HG03064 (cell line): ENCODE results near the gene ENG.

ENCODE experiments used
- ATAC-seq: cut with Tn5 transposase; IDR thresholded peaks from one replicate; pipeline ENCODE4 v1.9.1; 2021; ENCODE audit warnings: low read depth; ENCODE audit not compliant: unreplicated experiment

Gene ENG

DNA sequence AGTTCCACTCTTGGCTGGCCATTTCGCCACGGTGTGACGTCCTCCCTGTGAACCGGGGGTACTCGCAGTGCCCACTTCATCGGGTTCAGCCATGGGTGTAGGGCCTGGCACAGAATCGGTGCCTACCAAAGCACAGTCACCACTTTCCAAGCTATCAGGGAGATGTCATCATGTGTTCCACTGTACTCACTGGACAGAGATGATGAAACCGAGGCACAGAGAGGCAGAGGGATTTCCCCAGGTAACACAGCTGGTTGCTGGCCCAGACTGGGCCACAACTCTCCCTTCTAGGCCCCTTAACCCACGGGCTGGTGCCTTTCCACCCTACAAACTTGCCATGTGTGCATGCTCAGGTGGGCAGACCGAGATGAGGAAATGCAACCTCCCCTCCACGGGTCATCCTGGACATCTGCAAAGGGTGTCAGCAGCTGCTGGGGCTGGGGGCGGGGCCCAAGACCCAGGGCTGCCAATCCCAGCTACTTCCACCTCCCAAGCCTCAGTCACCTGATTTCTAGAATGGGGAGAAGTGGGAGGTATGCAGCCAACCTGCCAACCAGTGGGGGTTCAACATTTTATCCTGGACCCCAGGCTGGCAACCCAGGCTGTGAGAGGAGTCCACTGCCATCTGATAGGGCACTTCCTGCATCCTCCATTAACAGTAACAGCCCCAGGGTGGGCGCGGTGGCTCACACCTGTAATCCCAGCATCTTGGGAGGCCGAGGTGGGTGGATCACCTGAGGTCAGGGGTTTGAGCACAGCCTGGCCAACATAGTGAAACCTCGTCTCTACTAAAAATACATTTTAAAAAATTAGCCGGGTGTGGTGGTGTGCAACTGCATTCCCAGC lies 75.1 kb downstream of the ENG start:
- ATAC-seq = peak; percentile 35

DNA sequence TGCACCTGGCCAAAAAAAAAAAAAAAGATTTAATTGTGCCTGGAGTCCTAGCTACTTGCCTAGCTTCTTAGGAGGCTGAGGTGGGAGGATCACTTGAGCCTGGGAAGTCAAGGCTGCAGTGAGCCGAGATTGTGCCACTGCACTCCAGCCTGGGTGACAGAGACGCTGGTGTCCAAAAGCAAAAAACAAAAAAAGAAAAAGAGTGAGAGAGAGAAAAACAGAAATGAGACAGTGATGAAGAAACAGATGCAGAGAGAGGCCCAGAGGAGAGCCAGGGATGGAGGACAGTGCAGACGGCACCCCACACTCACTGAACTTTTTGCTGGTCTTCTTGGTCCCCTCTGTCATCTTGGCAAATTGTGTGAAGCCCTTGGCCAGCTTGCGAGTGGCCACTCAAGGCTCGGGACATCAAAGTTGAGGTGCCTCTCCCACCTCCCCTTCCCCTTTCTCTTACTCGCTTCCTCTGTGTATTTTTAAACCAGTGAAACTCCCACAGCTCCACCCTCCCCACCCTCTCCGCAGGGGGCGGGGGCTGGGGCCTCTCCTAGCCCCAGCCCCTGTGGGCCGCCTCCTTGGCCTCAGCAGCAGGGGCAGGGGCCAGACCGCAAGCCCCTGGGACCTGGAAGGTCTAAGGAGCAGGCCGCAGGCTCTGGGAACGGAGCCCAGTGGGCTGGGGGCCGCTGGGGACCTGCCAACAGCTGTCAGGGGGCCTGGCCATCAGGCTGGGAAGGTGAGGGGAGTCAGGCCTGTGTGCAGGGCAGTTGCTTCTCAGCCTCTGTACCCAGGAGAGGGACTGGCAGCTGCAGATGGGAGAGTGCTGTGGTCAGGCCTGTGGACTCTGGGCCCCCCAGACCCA lies 76.0 kb downstream of the ENG start, which contains the start of gene SH2D3C:
SH2D3C (minus strand) TSS at position 387 of the 856 bp plus-strand sequence; CDS start at position 348, 39 bp downstream.
- peak; percentile 26 for ATAC-seq

DNA sequence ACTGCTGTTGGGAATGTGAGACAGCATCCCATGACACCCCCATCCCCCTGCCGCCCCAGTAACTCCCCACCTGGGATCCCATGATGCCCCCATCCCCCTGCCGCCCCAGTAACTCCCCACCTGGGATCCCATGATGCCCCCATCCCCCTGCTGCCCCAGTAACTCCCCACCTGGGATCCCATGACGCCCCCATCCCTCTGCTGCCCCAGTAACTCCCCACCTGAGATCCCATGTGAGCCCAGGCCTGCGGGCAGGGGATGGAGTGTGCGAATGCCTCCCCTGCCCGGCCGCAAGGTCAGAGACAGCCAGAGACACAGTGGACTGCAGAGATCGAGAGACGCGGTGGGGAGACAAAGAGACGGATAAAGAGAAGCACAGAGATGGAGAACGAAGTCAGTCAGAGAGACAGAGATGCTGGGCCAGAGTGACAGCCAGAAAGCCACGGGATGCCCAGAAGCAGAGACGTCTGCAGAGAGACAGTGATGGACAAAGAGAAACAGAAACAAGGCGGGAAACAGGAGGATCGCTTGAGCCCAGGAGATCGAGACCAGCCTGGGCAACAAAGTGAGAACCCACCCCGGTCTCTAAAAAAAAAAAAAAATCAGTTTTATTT lies 77.0 kb downstream of the ENG start:
- ATAC-seq = no peak

DNA sequence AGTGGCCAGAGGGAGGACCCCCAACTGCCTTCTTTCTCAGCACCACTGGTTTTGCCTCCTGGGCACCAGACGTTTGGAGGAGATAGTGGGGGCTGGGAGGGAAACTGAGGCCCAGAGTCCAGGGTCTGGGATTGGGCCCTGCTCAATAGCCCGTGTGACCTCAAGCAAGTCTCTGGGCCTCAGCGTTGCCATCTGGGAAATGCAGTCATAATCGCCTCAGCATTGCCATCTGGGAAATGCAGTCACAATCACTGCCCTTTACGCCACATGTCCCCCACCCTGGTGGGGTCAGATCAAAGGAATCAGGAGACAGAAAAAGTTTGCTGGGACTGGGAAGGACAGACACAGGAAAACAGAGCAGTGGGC lies 77.6 kb downstream of the ENG start:
- no peak for ATAC-seq

DNA sequence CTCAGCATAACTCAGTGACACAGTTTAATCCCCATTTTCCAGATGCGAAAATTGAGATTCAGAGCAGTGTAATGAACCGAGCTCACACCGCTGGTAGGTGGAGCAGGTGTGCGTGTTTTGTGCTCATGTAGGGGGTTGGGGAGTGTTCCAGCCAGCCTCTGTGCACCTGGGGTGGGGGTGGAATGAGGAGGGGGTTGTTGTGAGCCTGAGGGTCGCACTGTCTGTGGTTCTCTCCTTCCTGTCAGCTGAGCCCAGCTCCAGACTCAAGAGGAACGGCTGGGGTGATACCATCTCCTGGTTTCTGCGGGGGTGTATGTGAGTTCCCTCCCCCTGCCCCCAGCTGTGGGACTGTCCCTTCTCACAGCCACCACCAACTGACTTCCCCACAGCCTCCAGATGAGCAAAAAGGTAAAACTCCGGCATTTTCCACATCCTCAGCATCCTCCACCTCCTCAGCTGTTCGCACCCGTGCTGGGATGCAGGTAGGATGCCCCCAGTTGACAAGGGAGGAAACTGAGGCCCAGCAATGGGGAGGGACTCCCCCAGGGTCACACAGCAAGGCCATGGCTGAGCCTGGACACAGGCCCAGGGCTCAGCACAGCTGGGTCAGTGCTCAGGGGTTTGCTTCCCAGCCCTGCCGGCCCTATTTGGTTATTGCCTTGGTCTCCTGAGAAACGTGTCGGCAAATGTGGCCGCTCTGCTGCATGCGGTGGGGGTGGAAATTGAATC lies 78.1 kb downstream of the ENG start:
- no peak for ATAC-seq

DNA sequence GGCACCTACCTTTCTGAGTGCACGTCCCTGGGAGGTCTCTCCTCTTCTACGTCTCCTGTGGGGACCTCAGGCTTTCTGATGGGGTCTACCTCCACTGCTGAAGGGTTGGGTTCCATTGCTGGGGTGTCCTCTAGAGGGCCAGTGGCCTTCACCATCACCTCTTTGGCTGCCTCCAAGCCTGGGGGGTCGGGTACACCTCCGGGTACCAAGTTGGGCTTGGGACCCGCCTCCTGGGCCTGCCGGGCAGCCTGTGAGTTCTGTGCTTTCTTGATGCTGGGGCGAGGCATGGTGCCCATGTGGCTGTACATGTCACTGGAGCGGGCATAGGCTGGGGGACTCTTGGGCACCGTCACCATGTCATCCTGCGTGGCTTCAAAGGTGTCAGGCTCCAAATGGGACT lies 80.5 kb downstream of the ENG start:
- no peak for ATAC-seq

DNA sequence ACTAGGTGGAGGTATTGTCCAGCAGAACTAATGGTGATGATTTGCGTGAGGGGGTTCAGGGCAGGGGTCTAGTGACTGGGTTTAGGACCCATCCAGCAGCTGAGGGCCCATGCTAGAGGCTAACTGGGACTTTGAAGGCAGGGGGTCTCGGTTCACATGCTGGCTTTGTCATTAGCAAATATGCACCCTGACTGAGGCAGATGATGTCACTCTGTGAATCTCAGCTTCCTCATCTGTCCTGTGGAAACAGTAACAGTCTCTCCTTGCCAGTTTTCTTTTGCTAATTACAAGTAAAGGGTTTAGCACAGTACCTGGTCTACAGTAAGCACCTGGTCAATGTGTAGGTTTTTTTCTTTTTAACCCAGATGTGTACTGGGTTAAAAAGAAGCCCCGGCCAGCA lies 81.2 kb downstream of the ENG start:
- no peak for ATAC-seq

DNA sequence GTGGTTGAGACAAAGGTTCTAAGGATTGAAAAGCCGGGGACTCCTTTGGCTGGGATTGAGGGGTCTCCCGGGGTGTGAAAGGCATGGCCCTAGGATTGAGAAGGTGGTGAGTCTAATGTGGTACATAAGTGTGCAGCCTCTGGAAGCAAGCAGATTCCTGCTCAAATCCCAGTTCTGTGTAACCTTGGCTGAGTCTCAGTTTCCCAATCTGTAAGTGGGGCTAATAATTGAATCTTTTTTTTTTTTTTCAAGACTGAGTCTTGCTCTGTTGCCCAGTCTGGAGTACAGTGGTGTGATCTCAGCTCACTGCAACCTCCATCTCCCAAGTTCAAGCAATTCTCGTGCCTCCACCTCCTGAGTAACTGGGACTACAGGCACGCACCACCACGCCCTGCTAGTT lies 81.9 kb downstream of the ENG start:
- no peak for ATAC-seq

DNA sequence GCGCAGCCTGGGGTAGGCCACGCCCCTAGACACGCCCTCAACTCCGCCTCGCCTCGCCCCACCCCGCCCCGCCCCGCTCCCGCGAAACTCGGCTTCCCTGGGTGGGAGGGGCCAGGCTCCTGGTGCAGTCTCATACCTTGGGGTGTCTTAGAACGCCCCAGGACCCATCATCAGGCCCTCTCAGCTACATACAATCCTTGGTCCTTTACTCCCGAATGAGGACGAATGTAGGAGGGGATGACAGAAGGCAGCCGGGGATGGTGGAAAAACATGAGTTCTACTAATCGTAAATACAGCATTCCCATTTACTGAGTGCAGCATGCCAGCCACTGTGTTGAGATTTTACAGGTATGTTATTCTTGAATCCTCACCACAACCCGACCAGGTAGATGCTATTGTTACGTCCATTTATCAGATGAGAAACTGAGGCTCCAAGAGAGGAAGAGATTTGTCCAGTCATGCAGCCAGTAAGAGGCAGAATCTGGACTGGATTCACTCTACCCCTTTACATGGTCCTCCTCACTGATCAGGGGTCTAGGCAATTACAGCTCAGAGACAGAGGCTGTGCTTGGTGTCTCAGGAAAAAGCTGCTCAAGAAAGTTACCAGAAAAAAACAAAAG lies 82.8 kb downstream of the ENG start:
- no peak for ATAC-seq

DNA sequence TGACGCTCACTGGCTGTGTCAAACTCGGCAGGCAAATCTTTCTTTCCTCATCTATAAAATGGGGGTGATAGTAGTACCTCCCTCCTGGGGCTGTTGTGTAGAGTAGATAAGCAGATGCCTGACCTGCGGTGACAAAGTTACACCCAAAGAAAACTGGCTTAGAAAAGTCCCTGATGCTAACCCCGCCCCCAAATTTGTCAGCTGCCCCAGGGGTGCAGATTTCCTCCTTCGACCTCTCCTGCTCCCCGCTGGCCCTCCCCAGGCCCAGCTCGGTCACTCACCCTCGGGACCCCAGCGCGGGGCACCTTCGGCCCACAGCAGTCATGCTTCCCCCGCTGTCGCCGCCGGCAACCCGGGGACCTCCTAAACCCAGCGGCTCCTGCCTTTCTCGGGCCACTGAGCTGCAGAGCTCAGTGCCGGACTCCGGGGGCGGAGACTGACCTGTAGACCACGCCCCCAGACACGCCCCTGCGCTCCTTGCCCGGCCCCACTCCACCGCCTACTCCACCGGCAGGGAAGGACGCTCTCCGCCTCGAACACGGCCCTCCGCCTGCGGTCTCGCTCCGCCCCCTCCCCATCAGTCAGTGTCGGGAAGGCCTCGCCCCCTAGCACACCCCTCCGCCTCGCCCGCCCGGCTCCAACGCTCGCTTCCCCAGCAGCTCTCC lies 83.4 kb downstream of the ENG start:
- ATAC-seq = peak; percentile 85

DNA sequence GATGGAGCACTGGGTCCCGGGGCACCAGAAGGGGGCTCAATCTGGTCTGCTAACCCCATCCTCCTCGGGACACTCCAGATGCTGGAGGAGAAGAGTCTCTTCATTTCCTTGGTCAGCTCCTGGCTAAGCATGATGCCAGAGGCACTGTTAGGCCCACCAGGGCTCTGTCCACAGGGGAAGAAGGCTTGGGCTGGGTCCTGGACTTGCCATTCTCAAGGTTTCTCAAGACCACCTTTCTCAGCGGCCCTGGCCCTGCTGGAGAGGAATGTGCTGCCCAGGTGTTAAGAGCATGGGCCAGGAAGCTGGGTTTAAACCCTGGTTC lies 83.9 kb downstream of the ENG start:
- ATAC-seq = no peak

DNA sequence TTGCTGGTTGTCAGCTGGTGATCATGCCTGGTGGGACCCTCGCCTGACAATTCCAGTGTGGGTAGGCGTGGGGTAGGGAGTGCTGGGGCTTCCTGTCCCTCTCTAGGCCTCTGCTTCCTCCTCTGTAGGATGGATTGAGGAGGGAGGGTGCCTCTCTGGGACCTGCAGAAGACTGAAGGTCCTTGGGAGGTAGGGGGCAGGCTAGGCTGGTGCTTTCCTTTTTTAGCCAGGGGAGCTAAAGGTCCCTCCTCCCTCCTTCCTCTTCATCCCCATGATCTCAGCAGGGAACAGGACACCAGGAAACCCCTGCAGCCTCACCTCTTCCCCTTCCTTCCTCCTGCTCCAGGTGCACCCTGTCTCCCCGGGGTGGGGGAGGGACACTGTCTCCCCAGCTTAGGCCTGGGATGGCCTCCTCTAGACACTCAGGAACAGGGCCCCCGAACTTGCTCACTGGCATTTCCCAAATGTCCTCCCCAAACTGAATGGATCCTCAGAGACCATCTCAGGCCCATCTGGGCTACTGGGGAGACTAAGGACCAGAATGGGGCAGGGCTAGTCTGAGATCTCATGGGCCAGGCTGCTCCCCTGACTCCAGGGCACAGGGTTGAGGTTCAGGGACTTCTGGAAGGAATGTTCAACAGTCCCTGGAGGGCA lies 84.4 kb downstream of the ENG start:
- ATAC-seq = no peak

DNA sequence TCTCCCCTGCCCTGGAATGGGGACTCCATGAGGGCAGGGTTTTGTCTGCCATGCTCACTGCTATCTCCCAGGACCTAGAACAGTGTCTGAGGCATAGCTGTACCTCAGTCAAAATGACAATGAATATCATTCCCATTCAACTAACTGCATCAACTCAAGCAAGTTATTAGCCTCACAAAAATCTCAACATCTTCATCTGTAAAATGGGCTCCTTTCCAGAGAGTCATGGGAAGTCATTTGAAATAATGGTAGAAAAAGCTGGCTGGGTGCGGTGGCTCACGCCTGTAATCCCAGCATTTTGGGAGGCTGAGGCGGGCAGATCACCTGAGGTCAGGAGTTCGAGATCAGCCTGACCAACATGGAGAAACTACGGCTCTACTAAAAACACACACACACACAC lies 85.4 kb downstream of the ENG start:
- ATAC-seq = no peak

DNA sequence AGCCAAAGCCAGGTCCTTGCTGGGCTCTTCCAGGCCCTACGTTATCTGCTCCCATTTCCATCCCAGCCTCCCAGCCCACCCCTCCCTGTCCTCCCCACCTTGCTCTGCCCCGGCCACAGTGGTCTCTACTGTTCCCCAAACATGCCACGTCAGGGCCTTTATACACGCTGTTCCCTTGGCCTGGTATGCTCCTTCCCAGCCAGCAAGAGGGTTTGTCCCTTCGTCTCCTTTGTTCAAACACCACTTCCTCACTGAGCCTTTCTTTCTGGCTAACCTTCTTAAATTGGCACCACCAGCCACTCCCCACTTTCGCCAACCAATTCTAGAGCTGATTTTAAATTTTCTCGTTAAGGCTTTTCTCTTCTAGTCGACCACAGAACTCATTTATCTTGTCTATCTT lies 85.8 kb downstream of the ENG start:
- ATAC-seq = no peak

DNA sequence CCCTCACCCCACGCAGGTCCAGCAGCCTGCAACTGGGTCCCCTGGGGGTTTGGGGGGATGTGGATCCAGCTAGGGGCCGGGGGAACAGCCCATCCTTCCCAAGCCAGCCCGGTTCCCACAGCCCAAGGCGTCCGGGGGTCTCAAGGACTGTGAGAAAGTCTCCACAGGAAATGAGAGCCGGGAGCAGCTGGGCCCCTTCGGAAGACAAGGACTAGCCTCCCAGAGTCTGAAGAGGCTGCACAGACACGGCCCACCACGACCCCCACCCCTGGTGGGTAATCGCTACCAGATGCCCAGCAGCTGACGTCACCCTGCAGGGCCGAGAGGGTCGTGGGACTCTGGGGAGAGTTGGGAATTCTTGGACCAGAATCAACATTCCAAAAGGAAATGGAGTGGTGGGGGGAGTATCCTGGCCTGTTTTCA lies 86.5 kb downstream of the ENG start:
- ATAC-seq = no peak

DNA sequence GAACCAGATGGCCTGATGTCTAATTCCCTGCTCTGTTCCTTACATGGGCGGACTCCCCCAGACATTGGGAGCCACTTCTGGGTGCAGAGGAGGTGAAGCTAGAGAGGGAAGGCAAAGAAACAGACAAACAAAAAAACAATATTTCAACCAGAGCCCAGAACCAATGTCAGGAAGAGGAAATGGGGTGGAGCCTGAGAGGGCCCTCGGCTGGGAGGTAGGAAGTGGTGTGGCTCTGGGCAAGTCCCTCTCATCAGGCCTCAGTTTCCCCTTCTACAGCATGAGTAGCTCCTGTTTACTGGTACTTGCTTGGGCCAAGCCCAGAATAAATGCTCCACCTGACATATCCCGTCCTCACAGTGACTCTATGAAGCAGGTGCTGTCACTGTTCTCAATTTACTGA lies 87.0 kb downstream of the ENG start:
- ATAC-seq = no peak

DNA sequence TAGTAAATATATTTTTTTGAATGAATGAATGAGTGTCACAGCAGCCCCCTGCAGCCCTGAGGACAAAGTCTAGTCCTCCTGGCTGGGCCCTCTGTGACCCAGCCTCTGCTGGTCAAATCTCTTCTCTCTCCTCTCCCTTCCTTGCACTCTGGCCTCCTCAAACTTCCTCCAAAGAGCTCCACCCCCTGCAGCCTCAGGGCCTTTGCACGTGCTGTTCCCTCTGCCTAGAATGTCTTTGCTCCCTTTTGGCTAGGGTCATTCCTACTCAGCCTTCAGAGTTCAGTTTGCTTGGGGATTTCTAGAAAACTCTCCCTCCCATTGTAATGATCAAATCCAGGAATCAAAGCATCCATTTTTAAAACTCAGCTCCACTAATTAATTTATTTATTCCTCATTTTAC lies 89.0 kb downstream of the ENG start:
- ATAC-seq = no peak
